Upper lobe of left lung (tissue), 4 donors: ENCODE data around the gene PIK3R3.

Experiments
- CTCF ChIP-seq, 6 experiments: fragments of 450-650 bp in 4 of 6; fragments of 200-600 bp in 2 of 6; sonication (generic) in 2 of 6; IDR thresholded peaks; one replicate each; pipeline ENCODE4 v1.5.1; 2016 to 2019; ENCODE audit warnings: antibody characterized with exemption in 6 of 6
- EP300 ChIP-seq, 4 donors: sonication (generic); formaldehyde crosslinking; IDR thresholded peaks; one replicate each; pipeline ENCODE4 v1.5.1; 2017; ENCODE audit warnings: antibody characterized with exemption in 4 of 4, control low read depth in 2 of 4
- POLR2A ChIP-seq, 4 donors: fragments of 450-650 bp; IDR thresholded peaks; one replicate each; pipeline ENCODE4 v1.5.1; 2016 to 2017; ENCODE audit warnings: antibody characterized with exemption in 4 of 4, mild to moderate bottlenecking in 2 of 4
- POLR2AphosphoS5 ChIP-seq, 2 donors: sonication (generic); formaldehyde crosslinking; IDR thresholded peaks; one replicate each; pipeline ENCODE4 v1.5.1; 2017; ENCODE audit warnings: antibody characterized with exemption in 2 of 2

GRCh38 chr1:46133181-46133658 is 791 bp upstream of the PIK3R3 start:
- TF ChIP-seq POLR2A (IDR thresholded peaks at IDR 0.05) (peak in 1 of 4 donors; percentile 43), CTCF (IDR thresholded peaks at IDR 0.05) (no peak), POLR2AphosphoS5 (IDR thresholded peaks at IDR 0.05) (no peak), EP300 (IDR thresholded peaks at IDR 0.05) (no peak)
